GM19025 (cell line): ENCODE measurements around the gene SLC51A.

Experiments
- ATAC-seq: cut with Tn5 transposase; IDR thresholded peaks from one replicate; pipeline ENCODE4 v1.9.1; 2021; ENCODE audit warnings: mild to moderate bottlenecking, low read depth, moderate library complexity; ENCODE audit not compliant: unreplicated experiment

SLC51A gene

DNA sequence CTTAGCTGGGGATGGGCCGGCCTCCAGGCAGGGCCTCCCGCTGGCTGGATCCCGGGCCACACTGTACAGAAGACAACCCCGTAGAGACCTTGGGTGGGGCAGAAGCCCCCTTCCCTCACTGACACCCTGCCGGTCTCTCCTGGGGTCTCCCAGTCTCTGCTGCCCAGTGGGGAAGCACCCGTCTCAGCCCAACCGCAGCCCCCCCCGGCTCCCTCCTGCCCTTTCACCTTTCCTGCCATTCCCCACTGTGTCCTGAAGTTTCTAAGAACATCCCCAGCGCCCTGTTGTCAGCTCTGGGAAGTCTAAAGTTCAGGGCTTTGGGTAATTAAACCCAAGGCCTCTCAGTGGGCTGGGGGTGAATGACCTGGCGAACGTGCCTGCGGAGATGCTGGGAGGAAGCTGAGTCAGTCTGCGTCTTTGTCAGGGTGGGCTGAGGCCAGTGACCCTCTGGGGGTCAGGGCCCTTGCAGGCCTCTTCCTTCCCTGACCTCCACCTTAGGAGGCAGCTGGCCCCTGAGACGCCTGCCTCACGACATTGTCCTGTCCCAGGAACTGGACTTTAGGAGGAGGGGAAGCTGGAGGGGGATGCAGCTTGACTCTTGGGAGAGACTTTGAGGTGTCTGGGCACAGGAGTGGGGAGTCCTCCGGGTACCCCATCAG is 1.4 kb upstream of the SLC51A start:
- no peak for ATAC-seq

DNA sequence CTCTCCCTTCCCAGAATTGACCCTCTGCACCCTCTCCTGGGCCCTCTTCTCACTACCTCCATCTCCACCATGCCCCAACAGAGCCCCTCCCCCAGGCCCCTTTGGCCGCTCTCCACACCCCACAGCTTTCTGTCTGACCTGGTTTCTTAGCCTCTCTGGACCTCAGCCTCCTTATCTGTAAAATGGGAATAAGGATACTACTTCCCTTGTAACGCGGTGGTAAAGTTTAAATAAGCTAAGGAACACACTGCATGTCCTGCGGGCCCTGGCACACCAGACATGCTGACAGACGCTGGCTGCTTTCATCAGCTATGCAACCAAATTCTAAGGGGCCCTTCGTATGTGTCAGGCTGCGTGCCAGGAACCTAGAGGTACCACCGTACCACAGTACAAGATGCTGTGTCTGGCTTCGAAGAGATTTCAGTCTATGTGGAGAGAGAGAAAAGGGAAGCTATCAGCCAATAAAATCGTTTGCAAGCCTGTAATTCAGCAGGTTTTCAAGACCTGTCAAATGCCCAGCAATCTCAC is 777 bp upstream of the SLC51A start:
- ATAC-seq = no peak

DNA sequence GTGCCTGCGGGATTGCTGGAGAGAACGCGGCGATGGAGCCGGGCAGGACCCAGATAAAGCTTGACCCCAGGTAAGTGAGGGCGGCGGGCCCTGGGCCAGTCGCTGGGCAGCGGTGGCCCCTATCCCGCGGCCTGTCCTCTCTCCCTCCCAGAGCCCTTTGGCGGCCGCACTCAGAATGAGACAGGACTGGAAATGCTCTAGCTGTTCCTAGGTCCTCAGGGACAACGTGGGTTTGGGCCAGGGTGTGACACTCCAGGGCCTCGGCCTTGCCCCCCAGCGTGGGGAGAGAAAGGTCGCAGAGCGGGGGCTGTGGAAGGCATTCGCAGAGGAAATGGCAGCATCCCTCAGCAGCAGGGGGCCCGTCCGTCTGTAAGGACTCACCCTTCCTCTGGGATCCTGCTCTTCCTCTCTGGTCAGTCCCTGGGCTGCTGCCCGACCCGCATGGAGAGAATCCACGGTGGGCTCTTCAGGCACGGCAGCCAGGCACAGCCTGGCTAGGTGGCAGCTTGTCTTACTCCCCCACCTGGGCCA is 412 bp downstream of the SLC51A start:
- no peak for ATAC-seq

DNA sequence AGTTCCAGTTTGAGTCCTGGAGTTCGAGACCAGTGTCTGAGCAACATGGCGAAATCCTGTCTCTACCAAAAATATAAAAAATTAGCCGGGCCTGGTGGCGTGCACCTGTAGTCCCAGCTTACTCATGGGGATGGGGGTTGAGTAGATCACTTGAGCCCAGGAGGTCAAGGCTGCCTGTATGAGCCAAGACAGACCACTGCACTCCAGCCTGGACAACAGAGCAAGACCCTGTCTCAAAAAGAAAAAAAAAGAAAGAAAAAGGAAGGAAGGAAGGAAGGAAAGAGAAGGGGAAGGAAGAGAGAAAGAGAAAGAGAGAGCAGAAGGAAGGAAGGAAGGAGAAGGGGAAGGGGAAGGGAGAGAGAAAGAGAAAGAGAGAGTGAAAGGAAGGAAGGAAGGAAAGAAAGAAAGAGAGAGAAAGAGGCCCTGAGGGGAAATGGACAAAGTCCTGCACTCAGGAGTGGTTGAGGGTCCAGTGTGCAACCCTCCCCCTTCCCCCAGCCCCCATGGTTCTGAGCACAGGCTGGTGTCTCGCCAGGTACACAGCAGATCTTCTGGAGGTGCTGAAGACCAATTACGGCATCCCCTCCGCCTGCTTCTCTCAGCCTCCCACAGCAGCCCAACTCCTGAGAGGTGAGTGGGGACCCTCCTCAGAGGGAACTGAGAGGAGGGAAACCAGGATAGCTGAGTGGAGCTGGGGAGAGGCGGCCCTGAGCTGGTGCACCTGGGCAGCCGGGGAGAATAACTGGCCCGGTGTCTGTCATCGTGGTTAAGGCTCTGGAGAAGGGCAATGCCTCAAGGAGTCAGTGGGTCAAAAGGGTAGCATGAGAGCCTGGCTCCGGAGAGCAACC is 1.2 kb downstream of the SLC51A start:
- ATAC-seq = no peak

- ATAC-seq = no peak
Measured at GRCh38 chr3:196218155-196218712, 1.9 kb downstream of the SLC51A start.

- ATAC-seq = no peak
Measured at GRCh38 chr3:196219194-196219969, 3.0 kb downstream of the SLC51A start.

- ATAC-seq = no peak
Measured at GRCh38 chr3:196219970-196220311, 3.6 kb downstream of the SLC51A start.

DNA sequence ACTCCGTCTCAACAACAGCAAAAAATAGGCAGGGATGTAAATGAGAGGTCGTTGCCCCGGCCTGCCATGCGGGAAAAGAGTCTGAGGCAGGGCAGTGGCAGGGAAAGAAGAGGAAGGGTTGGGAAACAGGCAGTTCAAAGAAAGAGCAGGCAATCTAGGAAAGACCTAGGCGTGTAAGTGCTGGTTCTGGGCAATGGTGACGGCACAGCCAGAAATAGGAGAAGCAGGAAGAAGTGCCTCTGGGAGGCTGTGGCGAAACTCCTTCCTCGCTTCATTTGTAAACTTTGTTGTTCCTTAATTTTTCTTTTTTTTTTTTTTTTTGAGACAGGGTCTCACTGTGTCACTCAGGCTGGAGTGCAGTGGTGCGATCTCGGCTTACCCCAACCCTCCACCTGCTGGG is 4.3 kb downstream of the SLC51A start:
- ATAC-seq = no peak

DNA sequence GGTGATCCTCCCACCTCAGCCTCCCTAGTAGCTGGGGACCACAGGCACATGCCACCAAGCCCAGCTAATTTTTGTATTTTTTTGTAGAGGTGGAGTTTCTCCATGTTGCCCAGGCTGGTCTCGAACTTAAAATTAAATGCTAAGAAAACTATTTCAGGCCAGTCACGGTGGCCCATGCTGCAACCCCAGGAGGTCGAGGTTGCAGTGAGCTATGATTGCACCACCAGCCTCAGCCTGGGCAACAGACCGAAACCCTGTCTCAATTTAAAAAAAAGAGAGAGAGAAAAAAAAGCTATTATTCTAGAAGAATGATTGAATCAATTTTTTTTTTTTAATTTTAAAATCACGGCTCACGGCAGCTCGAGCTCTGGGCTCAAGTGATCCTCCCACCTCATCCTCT is 4.7 kb downstream of the SLC51A start:
- ATAC-seq = no peak

DNA sequence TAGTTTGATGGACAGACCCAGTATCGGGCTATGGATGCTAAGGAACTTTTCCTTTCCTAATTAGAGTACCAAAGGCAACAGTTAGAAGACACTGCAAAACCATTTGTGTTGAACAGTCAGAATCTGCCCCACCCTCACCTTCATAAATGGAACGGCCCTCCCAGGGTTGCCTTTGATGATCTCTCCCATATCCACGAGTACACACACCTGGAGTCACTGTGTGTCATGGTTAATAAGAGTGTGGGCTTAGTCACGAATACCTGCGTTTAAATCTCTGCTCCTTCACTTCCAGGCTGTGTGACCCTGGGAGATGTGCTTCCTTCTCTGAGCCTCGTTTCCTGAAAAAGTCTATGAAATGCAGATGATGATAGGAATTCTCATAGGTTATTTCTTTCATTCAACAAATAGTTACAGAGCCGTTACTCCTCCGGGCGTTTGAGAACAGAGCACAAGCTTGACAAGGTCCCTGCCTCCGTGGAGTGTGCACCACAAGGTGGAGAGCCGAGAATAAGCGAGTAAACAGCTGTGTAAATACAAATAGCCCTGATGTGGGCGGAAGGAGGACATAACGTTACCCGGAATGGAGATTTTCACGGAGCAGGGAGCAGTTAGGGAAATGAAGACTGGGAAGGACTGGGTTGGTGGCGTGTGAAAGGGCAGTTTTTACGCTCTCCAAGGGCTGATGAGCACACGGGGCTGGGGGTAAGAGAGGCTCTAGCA is 6.7 kb downstream of the SLC51A start:
- no peak for ATAC-seq

DNA sequence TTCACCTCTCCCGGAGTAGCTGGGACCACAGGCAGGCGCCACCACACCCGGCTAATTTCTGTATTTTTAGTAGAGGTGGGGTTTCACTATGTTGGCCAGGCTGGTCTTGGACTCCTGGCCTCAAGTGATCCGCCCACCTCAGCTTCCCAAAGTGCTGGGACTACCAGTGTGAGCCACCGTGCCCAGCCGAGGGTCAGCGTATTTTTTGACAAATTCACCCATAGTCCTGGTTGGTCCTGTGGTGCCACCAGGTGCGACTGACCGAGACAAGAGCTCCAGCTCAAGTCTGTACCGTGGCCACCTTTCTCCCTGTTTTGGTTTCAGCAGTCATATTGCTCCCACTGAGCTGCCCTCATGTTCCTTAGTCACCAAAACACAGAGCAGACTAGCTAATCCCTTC is 8.8 kb downstream of the SLC51A start:
- ATAC-seq = no peak

- no peak for ATAC-seq
Measured at GRCh38 chr3:196225763-196226364, 9.5 kb downstream of the SLC51A start.

DNA sequence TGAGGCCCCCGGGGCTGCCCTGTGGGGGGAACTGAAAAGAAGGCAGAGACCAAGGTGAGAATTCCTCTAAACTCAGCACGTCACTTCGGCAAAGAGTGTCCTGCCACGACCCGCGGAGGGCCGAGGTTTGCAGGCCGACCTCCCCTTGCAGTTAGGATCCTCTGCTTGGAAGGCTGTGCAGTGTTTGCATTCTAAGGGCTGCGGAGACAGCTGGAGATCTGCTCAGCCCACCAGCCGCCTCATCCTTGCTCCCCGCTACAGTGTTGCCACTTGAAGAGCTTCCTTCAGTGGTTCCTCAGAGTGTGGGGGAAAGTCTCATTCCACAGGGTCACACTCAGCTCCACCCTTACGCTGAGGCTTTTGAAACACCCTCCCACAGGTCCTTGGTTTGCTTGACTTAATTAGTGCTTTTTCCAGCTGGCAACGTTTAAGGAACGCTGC is 10.8 kb downstream of the SLC51A start:
- ATAC-seq = no peak

DNA sequence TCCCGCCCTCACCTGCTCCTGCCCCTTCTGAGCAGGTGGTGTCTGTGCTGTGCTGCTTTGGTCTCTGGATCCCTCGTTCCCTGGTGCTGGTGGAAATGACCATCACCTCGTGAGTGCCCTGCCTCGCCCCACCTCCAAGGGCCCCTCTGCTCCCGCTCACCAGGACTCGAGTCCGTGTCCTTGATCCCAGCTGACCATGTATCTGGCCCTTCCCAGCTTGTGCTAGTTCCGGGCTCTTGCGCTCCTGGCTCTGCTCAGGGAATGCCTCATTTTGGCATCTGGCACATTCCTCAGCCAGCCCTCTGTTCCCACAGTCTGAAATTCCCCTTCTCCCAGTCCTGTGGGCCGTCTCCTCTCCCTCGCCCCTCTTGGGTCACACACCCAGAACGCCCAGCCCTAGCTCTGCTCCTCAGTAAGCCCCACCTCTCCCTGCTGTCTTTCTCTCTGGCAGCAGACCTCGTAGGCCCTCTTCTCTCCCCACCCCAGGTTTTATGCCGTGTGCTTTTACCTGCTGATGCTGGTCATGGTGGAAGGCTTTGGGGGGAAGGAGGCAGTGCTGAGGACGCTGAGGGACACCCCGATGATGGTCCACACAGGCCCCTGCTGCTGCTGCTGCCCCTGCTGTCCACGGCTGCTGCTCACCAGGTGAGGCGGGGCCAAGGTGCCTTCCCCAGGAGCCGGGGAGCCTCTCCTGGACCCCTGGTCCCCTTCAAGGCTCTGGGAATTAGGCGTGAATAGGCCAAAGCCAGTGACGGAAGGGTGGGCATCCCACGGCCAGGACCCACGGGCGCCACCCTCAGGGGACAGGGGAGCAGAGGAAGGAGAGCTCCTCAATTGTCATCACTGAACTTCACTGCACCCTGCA is 11.5 kb downstream of the SLC51A start:
- ATAC-seq = no peak

- peak; percentile 76 for ATAC-seq
Measured at GRCh38 chr3:196232154-196232881, 16.0 kb downstream of the SLC51A start.

DNA sequence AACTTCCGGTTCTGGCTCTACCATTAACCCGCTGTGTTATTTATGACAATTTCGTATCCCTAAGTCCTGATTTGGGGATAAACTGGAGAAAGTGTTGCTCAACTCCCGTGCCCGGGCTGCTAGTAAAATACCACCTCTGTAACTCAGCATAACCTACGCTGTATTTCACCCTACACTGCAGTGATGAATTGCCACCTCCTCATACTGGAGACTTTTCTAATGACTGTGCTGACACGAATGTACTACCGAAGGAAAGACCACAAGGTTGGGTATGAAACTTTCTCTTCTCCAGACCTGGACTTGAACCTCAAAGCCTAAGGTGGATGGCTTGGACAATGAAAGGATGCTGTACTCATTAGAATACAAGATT is 16.5 kb downstream of the SLC51A start:
- ATAC-seq = no peak

GRCh38 chr3:196235452-196236122 is 19.3 kb downstream of the SLC51A start:
- ATAC-seq = no peak
